AG09319 (cell line): ENCODE data around the gene KCNC1.

Experiments used
- DNase-seq: peaks from one replicate; pipeline ENCODE4 v3.0.0-alpha.2; 2010; ENCODE audit warnings: low read depth; ENCODE audit errors: extremely low read depth
- TF ChIP-seq, protein P1 (sequence below): IDR thresholded peaks from 2 replicates; pipeline ENCODE4 v1.5.1; 2011; ENCODE audit warnings: low read depth, mild to moderate bottlenecking, inconsistent platforms, low read length, moderate library complexity

Gene KCNC1

DNA sequence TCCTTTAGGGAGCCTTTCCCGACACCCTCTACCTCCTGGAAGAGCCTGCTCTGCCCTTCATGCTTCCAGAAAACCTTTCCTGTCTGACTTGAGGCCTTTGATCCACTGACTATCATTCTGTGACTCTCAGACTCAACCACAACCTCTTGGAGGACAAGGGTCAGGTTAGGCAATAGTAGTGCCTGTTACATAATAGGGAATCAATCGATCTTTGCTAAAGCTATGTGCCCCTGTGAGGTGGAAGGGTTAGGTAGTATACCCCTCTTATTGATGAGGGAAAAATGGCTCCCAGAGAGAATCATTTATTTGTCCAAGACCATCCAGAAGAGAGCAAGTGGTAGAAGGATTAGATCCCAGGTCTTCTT lies 16.2 kb downstream of the KCNC1 start:
- TF ChIP-seq, protein P1, sequence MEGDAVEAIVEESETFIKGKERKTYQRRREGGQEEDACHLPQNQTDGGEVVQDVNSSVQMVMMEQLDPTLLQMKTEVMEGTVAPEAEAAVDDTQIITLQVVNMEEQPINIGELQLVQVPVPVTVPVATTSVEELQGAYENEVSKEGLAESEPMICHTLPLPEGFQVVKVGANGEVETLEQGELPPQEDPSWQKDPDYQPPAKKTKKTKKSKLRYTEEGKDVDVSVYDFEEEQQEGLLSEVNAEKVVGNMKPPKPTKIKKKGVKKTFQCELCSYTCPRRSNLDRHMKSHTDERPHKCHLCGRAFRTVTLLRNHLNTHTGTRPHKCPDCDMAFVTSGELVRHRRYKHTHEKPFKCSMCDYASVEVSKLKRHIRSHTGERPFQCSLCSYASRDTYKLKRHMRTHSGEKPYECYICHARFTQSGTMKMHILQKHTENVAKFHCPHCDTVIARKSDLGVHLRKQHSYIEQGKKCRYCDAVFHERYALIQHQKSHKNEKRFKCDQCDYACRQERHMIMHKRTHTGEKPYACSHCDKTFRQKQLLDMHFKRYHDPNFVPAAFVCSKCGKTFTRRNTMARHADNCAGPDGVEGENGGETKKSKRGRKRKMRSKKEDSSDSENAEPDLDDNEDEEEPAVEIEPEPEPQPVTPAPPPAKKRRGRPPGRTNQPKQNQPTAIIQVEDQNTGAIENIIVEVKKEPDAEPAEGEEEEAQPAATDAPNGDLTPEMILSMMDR = no peak

DNA sequence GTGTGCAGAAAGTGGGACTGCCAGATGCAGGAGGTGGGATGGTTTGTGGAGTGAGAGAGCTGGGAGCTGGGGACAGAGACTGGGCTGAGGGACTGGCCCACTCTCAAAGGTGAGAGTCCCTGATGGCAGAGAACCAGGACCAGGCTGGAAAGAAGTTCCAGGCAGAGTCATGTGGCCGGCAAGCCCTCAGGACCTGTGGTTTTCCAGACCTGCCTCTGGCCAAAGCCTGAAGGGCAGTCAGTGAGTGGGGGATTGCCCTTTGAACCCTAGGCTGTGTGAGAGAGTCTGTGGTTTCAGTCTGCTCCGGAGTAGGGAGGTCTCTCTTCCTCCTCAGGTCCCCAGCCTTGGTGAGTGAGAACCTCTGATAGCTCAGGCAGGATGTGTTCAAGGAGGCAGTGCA lies 17.0 kb downstream of the KCNC1 start:
- TF ChIP-seq, protein P1 = no peak
- DNase-seq = no peak

More for the DNA sequence above, 16.2 kb downstream of the KCNC1 start:
- DNase-seq = no peak

DNA sequence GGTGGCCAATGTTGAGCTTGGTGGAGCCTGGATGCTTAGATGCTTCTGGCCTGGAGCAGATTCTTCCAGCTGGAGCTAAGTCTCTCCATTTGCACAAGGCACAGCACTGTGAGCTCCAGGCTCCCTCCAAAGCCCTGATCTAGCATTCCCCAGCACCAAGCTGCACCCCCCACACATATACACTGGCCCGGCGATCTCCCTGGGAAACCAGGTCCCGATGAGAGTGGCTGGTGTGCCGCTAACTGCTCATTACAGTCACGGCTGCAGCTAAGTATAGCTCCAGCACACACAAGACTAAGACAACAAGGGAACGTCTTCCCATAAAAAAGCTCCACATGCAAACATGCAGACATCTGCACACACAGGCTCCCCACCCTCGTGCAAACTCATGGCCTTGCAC lies 17.6 kb downstream of the KCNC1 start:
- TF ChIP-seq, protein P1 = no peak
- DNase-seq = no peak

DNA sequence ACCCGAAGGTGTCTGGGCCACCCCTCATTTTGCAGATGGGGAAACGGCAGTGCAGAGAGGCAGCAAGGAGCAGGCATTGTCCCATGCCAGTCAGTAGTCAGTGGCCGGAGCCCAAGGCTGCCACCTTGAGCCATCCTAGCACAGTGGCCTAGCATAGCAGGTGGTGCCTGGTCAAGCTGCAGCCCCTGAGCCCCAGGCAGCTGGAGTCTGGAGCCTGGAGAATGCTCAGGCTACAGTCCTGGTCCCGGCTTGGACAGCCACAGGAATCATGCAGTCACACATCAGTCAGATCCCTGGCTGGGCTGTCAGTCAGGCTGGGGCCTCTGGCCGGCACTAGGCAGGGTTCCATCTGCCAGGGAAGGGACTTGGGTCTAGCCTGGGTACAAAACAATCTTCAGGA lies 18.6 kb downstream of the KCNC1 start:
- DNase-seq = no peak
- TF ChIP-seq, protein P1 = no peak

DNA sequence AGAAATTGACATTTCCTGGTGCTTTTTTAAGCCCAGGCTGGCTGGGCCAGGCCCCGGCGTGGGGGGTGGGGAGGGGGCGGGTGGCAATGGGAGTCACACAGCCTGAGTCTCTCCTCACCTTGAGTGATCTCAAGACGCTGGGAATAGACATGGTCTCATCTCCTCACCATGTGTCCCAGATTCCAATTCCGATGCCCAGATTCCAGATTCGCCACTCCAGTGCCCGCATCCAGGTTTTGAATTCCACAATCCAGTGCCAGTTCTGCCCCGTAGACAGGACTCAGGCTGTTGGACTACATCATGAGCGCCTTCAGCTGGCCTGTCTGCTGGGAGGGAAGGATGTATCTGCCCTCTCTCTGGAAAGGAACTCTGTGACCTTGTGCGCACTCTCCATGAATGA lies 19.1 kb downstream of the KCNC1 start:
- TF ChIP-seq, protein P1 = no peak
- no peak for DNase-seq

DNA sequence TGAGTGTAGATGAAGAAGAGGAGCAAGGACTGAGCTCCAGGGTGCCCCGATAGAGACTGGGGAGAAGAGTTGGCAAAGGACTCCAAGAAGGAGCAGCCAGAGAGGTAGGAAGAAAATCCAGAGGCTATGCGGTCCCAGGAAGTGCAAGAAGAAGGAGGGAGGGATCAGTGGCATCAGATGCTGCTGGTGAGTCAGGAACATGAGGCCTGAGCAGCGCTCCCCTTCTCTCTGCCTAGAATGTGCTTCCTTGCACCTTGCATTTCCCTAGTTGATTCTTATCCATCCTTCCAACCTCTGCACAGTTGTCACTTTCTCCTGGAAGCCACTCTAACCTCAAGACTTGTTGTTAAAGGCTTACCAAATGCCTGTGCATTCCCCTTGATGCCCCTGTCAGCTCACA lies 21.3 kb downstream of the KCNC1 start:
- TF ChIP-seq, protein P1 = no peak
- no peak for DNase-seq

DNA sequence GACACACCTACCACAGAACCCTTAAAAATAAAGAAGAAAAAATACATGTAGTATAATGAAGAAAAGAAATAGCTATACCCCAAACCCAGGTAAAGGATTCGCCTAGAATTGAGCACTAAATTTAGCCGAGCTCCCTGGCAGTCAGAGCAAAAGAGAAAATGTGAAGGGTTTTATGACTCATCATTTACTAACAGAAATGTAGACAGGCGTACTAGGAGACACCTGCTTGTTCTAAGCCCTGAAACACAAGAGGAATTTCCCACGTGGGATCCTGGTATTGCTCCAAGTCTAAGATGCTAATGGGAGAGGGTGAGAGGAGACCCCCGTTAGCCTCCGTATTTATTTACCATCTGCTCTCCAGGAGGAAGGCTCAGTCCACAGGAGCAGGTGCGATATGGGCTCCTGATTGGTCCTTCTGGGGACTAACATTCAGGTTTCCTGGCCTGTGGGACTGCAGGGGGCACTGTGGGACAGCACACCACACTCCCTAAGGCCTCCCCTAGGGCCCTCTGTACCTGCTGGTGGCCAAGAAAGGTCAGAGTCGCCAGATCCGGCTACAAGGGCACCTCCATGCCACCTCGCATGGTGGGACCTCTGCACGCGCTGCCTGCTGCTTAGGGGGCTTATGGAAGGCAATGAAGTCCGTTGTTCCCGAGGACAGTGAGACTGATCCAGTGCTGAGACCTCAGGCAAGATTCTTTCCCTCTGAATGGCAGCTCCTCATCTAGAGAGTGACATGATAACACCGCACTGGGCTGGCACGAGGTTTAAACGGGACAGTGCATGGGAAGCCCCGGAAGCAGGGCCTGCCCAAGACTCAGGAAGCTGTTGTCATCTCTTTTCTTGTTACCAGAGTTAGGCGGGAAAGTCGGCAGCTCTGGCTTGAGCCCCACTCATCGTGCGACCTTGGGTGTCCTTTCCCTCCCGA lies 25.8 kb downstream of the KCNC1 start:
- DNase-seq = peak; percentile 10
- TF ChIP-seq, protein P1 = peak; percentile 72
